HG02840 (cell line): ENCODE measurements around the gene NFASC.

Experiments used
- ATAC-seq: cut with Tn5 transposase; IDR thresholded peaks from one replicate; pipeline ENCODE4 v1.9.1; 2021; ENCODE audit warnings: mild to moderate bottlenecking, moderate library complexity, moderate number of reproducible peaks; ENCODE audit not compliant: unreplicated experiment, low FRiP score

The NFASC gene

GRCh38 chr1:204996981-204997380 lies 126.3 kb downstream of the NFASC start:
- ATAC-seq, result no peak

GRCh38 chr1:204997591-204998355 lies 127.1 kb downstream of the NFASC start:
- no peak for ATAC-seq

- ATAC-seq, result no peak
These were observed 130.5 kb downstream of the NFASC start for GRCh38 chr1:205001162-205001561.

GRCh38 chr1:205002705-205003104 lies 132.0 kb downstream of the NFASC start:
- ATAC-seq, result no peak

- ATAC-seq, result no peak
These were observed 132.9 kb downstream of the NFASC start for GRCh38 chr1:205003358-205004131.

GRCh38 chr1:205004351-205004750 lies 133.7 kb downstream of the NFASC start:
- ATAC-seq, result no peak

GRCh38 chr1:205008896-205009295 lies 138.2 kb downstream of the NFASC start:
- ATAC-seq, result no peak

GRCh38 chr1:205009670-205010069 lies 139.0 kb downstream of the NFASC start:
- ATAC-seq, result no peak

GRCh38 chr1:205012391-205013140 lies 141.9 kb downstream of the NFASC start:
- no peak for ATAC-seq

- ATAC-seq, result no peak
These were observed 143.2 kb downstream of the NFASC start for GRCh38 chr1:205013683-205014367.

GRCh38 chr1:205014783-205015182 lies 144.1 kb downstream of the NFASC start:
- ATAC-seq, result no peak

GRCh38 chr1:205015241-205015640 lies 144.6 kb downstream of the NFASC start:
- no peak for ATAC-seq

GRCh38 chr1:205016075-205016474 lies 145.4 kb downstream of the NFASC start:
- ATAC-seq, result no peak

- no peak for ATAC-seq
These were observed 145.9 kb downstream of the NFASC start for GRCh38 chr1:205016584-205016983.

GRCh38 chr1:205017001-205017400 lies 146.3 kb downstream of the NFASC start:
- ATAC-seq, result no peak

- ATAC-seq, result no peak
These were observed 147.1 kb downstream of the NFASC start for GRCh38 chr1:205017766-205018165.

- no peak for ATAC-seq
These were observed 147.7 kb downstream of the NFASC start for GRCh38 chr1:205018381-205018780.

GRCh38 chr1:205020466-205020865 lies 149.8 kb downstream of the NFASC start:
- no peak for ATAC-seq

GRCh38 chr1:205024679-205025078 lies 154.0 kb downstream of the NFASC start:
- ATAC-seq, result no peak

- no peak for ATAC-seq
These were observed 154.6 kb downstream of the NFASC start for GRCh38 chr1:205025239-205025638.

- no peak for ATAC-seq
These were observed 155.5 kb downstream of the NFASC start for GRCh38 chr1:205026181-205026580.
